ENCODE results near the gene UVSSA.
"Not testable (repeated sequence)": the region's sequence is repeated elsewhere in the genome, so short reads cannot be mapped to it uniquely, and the experiment has no call there.

The UVSSA gene

DNA sequence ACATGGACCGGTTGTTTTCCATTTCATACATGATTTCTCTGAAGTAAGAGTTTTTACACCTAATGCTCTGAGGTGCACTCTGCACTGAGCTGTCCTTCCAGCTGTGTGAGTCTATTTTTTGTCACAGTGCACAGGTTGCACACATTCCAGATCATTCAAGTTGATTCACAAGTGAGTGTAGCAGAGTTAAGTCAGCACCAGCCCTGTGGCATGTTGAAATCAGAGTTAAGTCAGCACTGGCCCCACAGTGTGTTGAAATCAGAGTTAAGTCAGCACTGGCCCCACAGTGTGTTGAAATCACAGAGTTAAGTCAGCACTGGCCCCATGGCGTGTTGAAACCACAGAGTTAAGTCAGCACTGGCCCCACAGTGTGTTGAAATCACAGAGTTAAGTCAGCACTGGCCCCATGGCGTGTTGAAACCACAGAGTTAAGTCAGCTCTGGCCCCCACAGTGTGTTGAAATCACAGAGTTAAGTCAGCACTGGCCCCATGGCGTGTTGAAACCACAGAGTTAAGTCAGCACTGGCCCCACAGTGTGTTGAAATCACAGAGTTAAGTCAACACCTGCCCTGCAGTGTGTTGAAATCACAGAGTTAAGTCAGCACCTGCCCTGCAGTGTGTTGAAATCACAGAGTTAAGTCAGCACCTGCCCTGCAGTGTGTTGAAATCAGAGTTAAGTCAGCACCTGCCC, 11.7 kb upstream of the UVSSA start:
- not testable (repeated sequence) for H3K27ac ChIP-seq (ENCODE audit: low read depth, low read length); H3K4me3 ChIP-seq (ENCODE audit: low read depth in 1 of 2, low read length in 2 of 2); H3K9ac ChIP-seq (ENCODE audit: low read length); H3K9me3 ChIP-seq (ENCODE audit: low read length); H3K4me1 ChIP-seq (ENCODE audit: insufficient read depth, low read length); H3K27me3 ChIP-seq (ENCODE audit: control insufficient read depth in 1 of 2, insufficient read depth in 2 of 2, low read length in 2 of 2)
- peaks cover 38% of the 10 kb centered on the region for H3K36me3 ChIP-seq (ENCODE audit: insufficient read depth, low read length)

- peaks cover 38% of the 10 kb centered on the region for H3K36me3 ChIP-seq (ENCODE audit: insufficient read depth, low read length)
- H3K9ac ChIP-seq (ENCODE audit: low read length): no peak overlapping the region
- no peaks in the 10 kb centered on the region for H3K4me1 ChIP-seq (ENCODE audit: insufficient read depth, low read length)
- no peaks in the 10 kb centered on the region for H3K9me3 ChIP-seq (ENCODE audit: low read length)
- no peak overlapping the region for H3K4me3 ChIP-seq (ENCODE audit: low read depth in 1 of 2, low read length in 2 of 2)
- no peaks in the 10 kb centered on the region for H3K27me3 ChIP-seq (ENCODE audit: control insufficient read depth in 1 of 2, insufficient read depth in 2 of 2, low read length in 2 of 2)
- H3K27ac ChIP-seq (ENCODE audit: low read depth, low read length): no peak overlapping the region
Measured at GRCh38 chr4:1336088-1336491, 10.9 kb upstream of the UVSSA start.

- H3K36me3 ChIP-seq (ENCODE audit: insufficient read depth, low read length): peaks cover 38% of the 10 kb centered on the region
- no peaks in the 10 kb centered on the region for H3K27me3 ChIP-seq (ENCODE audit: control insufficient read depth in 1 of 2, insufficient read depth in 2 of 2, low read length in 2 of 2)
- no peak overlapping the region for H3K9ac ChIP-seq (ENCODE audit: low read length)
- H3K9me3 ChIP-seq (ENCODE audit: low read length): no peaks in the 10 kb centered on the region
- no peak overlapping the region for H3K4me3 ChIP-seq (ENCODE audit: low read depth in 1 of 2, low read length in 2 of 2)
- H3K27ac ChIP-seq (ENCODE audit: low read depth, low read length): no peak overlapping the region
- no peaks in the 10 kb centered on the region for H3K4me1 ChIP-seq (ENCODE audit: insufficient read depth, low read length)
Measured at GRCh38 chr4:1337376-1337831, 9.6 kb upstream of the UVSSA start.

GRCh38 chr4:1337951-1338751, 8.9 kb upstream of the UVSSA start:
- Histone ChIP-seq H3K4me3 (ENCODE audit: low read depth in 1 of 2, low read length in 2 of 2) (no peak overlapping the region), H3K9me3 (ENCODE audit: low read length) (no peaks in the 10 kb centered on the region), H3K4me1 (ENCODE audit: insufficient read depth, low read length) (no peaks in the 10 kb centered on the region), H3K27me3 (ENCODE audit: control insufficient read depth in 1 of 2, insufficient read depth in 2 of 2, low read length in 2 of 2) (no peaks in the 10 kb centered on the region), H3K36me3 (ENCODE audit: insufficient read depth, low read length) (peaks cover 38% of the 10 kb centered on the region), H3K27ac (ENCODE audit: low read depth, low read length) (no peak overlapping the region), H3K9ac (ENCODE audit: low read length) (no peak overlapping the region)

- peaks cover 38% of the 10 kb centered on the region for H3K36me3 ChIP-seq (ENCODE audit: insufficient read depth, low read length)
- H3K9me3 ChIP-seq (ENCODE audit: low read length): no peaks in the 10 kb centered on the region
- H3K4me3 ChIP-seq (ENCODE audit: low read depth in 1 of 2, low read length in 2 of 2): no peak overlapping the region
- H3K9ac ChIP-seq (ENCODE audit: low read length): no peak overlapping the region
- no peaks in the 10 kb centered on the region for H3K27me3 ChIP-seq (ENCODE audit: control insufficient read depth in 1 of 2, insufficient read depth in 2 of 2, low read length in 2 of 2)
- H3K4me1 ChIP-seq (ENCODE audit: insufficient read depth, low read length): no peaks in the 10 kb centered on the region
- no peak overlapping the region for H3K27ac ChIP-seq (ENCODE audit: low read depth, low read length)
Measured at GRCh38 chr4:1338752-1339414, 8.1 kb upstream of the UVSSA start.

DNA sequence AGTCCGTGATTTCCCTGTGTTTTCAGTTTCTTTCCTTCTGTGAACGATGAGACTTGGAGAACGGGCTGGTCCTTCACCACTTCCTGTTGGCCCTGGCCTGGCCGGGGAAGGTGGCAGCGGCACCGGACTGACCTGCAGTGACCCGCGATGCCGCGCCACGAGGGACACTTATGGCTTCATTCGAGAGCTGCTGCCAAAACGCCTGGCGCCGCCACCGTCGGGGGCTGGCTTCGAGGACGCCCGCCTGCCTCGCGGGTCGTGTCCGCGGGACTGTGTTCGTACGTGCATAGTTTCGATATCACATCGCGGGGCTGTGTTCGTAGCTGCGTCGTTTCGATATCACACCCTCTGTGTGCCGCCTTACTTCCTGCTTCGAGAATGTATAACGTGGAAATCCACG, 7.5 kb upstream of the UVSSA start:
- Histone ChIP-seq H3K27ac (ENCODE audit: low read depth, low read length) (no peak overlapping the region), H3K27me3 (ENCODE audit: control insufficient read depth in 1 of 2, insufficient read depth in 2 of 2, low read length in 2 of 2) (no peaks in the 10 kb centered on the region), H3K36me3 (ENCODE audit: insufficient read depth, low read length) (peaks cover 36% of the 10 kb centered on the region), H3K4me1 (ENCODE audit: insufficient read depth, low read length) (no peaks in the 10 kb centered on the region), H3K4me3 (ENCODE audit: low read depth in 1 of 2, low read length in 2 of 2) (no peak overlapping the region), H3K9ac (ENCODE audit: low read length) (no peak overlapping the region), H3K9me3 (ENCODE audit: low read length) (no peaks in the 10 kb centered on the region)

- H3K4me1 ChIP-seq (ENCODE audit: insufficient read depth, low read length): peaks cover 6% of the 10 kb centered on the region
- no peak overlapping the region for H3K9ac ChIP-seq (ENCODE audit: low read length)
- no peaks in the 10 kb centered on the region for H3K9me3 ChIP-seq (ENCODE audit: low read length)
- peaks cover 34% of the 10 kb centered on the region for H3K36me3 ChIP-seq (ENCODE audit: insufficient read depth, low read length)
- H3K27ac ChIP-seq (ENCODE audit: low read depth, low read length): no peak overlapping the region
- no peak overlapping the region for H3K4me3 ChIP-seq (ENCODE audit: low read depth in 1 of 2, low read length in 2 of 2)
- no peaks in the 10 kb centered on the region for H3K27me3 ChIP-seq (ENCODE audit: control insufficient read depth in 1 of 2, insufficient read depth in 2 of 2, low read length in 2 of 2)
Measured at GRCh38 chr4:1340181-1340747, 6.7 kb upstream of the UVSSA start.

DNA sequence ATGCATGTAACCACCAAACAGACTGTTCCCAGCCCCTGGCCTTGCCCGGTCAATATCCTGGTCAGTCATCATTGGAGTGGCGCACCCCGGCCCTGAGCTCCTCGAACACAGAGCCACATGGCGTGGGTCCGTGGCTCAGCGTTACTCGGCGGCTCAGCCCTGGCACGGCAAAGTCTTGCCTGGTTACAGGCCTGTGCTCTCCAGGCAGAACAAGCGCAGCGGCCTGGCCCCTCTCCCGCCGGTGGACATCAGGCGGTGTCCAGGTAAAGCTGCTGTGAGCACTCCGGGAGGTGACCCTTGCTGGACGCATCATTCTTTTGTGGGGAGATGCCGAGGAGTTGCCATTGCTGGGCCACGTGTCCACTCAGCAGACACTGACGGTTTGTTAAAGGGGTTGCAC, 6.1 kb upstream of the UVSSA start:
- H3K36me3 ChIP-seq (ENCODE audit: insufficient read depth, low read length): peaks cover 34% of the 10 kb centered on the region
- no peak overlapping the region for H3K9ac ChIP-seq (ENCODE audit: low read length)
- no peaks in the 10 kb centered on the region for H3K27me3 ChIP-seq (ENCODE audit: control insufficient read depth in 1 of 2, insufficient read depth in 2 of 2, low read length in 2 of 2)
- no peaks in the 10 kb centered on the region for H3K9me3 ChIP-seq (ENCODE audit: low read length)
- H3K27ac ChIP-seq (ENCODE audit: low read depth, low read length): no peak overlapping the region
- no peak overlapping the region for H3K4me3 ChIP-seq (ENCODE audit: low read depth in 1 of 2, low read length in 2 of 2)
- H3K4me1 ChIP-seq (ENCODE audit: insufficient read depth, low read length): peaks cover 6% of the 10 kb centered on the region

DNA sequence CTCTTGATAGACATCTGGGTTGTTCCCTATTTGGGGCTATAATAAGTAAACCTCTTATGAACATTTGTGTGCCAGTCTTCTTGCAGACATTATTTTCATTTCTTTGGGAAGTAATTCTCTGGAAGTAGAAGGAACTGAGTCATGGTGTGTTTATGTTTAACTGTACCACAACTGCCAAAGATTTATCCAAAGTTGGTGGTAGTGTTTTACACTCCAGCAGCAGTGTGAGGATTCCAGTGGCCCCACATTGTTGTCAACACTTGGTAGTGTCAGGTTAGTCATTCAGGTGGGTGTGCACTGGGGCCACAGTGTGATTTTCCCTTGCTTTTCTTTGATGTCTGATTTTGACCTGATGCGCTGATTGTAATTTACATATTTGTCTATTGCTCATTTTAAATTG, 5.0 kb upstream of the UVSSA start:
- no peak overlapping the region for H3K4me3 ChIP-seq (ENCODE audit: low read depth in 1 of 2, low read length in 2 of 2)
- H3K27me3 ChIP-seq (ENCODE audit: control insufficient read depth in 1 of 2, insufficient read depth in 2 of 2, low read length in 2 of 2): no peaks in the 10 kb centered on the region
- H3K4me1 ChIP-seq (ENCODE audit: insufficient read depth, low read length): peaks cover 6% of the 10 kb centered on the region
- H3K36me3 ChIP-seq (ENCODE audit: insufficient read depth, low read length): peaks cover 29% of the 10 kb centered on the region
- H3K9ac ChIP-seq (ENCODE audit: low read length): no peak overlapping the region
- no peak overlapping the region for H3K27ac ChIP-seq (ENCODE audit: low read depth, low read length)
- no peaks in the 10 kb centered on the region for H3K9me3 ChIP-seq (ENCODE audit: low read length)

DNA sequence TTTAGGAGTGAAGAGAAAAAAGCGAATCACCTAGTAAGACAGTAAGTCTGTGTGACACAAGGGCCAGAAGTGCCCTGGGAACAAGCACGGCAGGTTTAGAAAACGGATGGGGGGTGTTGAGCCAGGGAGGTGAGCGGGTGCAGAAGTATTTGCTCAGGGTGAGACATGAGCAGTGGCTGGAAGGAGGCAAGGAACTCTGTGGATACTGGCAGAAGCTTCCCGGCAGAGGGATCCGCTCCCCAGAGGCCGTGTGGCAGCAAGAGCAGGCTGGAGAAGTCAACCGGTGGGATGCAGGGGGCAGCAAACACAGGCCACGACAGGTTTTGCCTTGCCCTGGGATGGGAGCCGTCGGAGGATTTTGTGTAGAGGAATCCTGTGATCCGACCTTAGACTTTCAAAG, 2.3 kb upstream of the UVSSA start:
- Histone ChIP-seq H3K9ac (ENCODE audit: low read length) (no peak overlapping the region), H3K27me3 (ENCODE audit: control insufficient read depth in 1 of 2, insufficient read depth in 2 of 2, low read length in 2 of 2) (no peaks in the 10 kb centered on the region), H3K36me3 (ENCODE audit: insufficient read depth, low read length) (peaks cover 10% of the 10 kb centered on the region), H3K4me3 (ENCODE audit: low read depth in 1 of 2, low read length in 2 of 2) (no peak overlapping the region), H3K9me3 (ENCODE audit: low read length) (no peaks in the 10 kb centered on the region), H3K4me1 (ENCODE audit: insufficient read depth, low read length) (peaks cover 19% of the 10 kb centered on the region), H3K27ac (ENCODE audit: low read depth, low read length) (no peak overlapping the region)
